Measurements from ENCODE around the gene TMEM131L.

Gene TMEM131L

GRCh38 chr4:153529646-153530045, 63.5 kb downstream of the TMEM131L start:
- Histone ChIP-seq H3K27me3 (ENCODE audit: control insufficient read depth in 1 of 2, insufficient read depth in 2 of 2, low read length in 2 of 2) (no peaks in the 10 kb centered on the region), H3K4me3 (ENCODE audit: low read depth in 1 of 2, low read length in 2 of 2) (no peak overlapping the region), H3K27ac (ENCODE audit: low read depth, low read length) (no peak overlapping the region), H3K36me3 (ENCODE audit: control insufficient read depth in 1 of 2, insufficient read depth in 2 of 2, low read length in 2 of 2) (no peaks in the 10 kb centered on the region), H3K9ac (ENCODE audit: low read depth in 1 of 2, low read length in 2 of 2) (no peak overlapping the region), H3K9me3 (ENCODE audit: control insufficient read depth in 1 of 2, low read length in 2 of 2) (no peaks in the 10 kb centered on the region), H3K4me1 (ENCODE audit: control insufficient read depth in 1 of 2, insufficient read depth in 2 of 2, low read length in 2 of 2) (peaks cover 4 to 25% of the 10 kb centered on the region in 2 donors)

GRCh38 chr4:153530284-153530999, 64.3 kb downstream of the TMEM131L start:
- no peaks in the 10 kb centered on the region for H3K9me3 ChIP-seq (ENCODE audit: control insufficient read depth in 1 of 2, low read length in 2 of 2)
- no peaks in the 10 kb centered on the region for H3K27me3 ChIP-seq (ENCODE audit: control insufficient read depth in 1 of 2, insufficient read depth in 2 of 2, low read length in 2 of 2)
- peaks cover 4 to 23% of the 10 kb centered on the region in 2 donors for H3K4me1 ChIP-seq (ENCODE audit: control insufficient read depth in 1 of 2, insufficient read depth in 2 of 2, low read length in 2 of 2)
- H3K36me3 ChIP-seq (ENCODE audit: control insufficient read depth in 1 of 2, insufficient read depth in 2 of 2, low read length in 2 of 2) = no peaks in the 10 kb centered on the region
- H3K9ac ChIP-seq (ENCODE audit: low read depth in 1 of 2, low read length in 2 of 2) = no peak overlapping the region
- no peak overlapping the region for H3K4me3 ChIP-seq (ENCODE audit: low read depth in 1 of 2, low read length in 2 of 2)
- H3K27ac ChIP-seq (ENCODE audit: low read depth, low read length) = no peak overlapping the region

- no peaks in the 10 kb centered on the region for H3K9me3 ChIP-seq (ENCODE audit: control insufficient read depth in 1 of 2, low read length in 2 of 2)
- no peak overlapping the region for H3K27ac ChIP-seq (ENCODE audit: low read depth, low read length)
- H3K27me3 ChIP-seq (ENCODE audit: control insufficient read depth in 1 of 2, insufficient read depth in 2 of 2, low read length in 2 of 2) = no peaks in the 10 kb centered on the region
- no peaks in the 10 kb centered on the region for H3K36me3 ChIP-seq (ENCODE audit: control insufficient read depth in 1 of 2, insufficient read depth in 2 of 2, low read length in 2 of 2)
- H3K9ac ChIP-seq (ENCODE audit: low read depth in 1 of 2, low read length in 2 of 2) = no peak overlapping the region
- peaks cover 9 to 26% of the 10 kb centered on the region in 2 donors for H3K4me1 ChIP-seq (ENCODE audit: control insufficient read depth in 1 of 2, insufficient read depth in 2 of 2, low read length in 2 of 2)
- no peak overlapping the region for H3K4me3 ChIP-seq (ENCODE audit: low read depth in 1 of 2, low read length in 2 of 2)
Measured at GRCh38 chr4:153531000-153531358, 64.8 kb downstream of the TMEM131L start.

- H3K27me3 ChIP-seq (ENCODE audit: control insufficient read depth in 1 of 2, insufficient read depth in 2 of 2, low read length in 2 of 2) = no peaks in the 10 kb centered on the region
- H3K9ac ChIP-seq (ENCODE audit: low read depth in 1 of 2, low read length in 2 of 2) = no peak overlapping the region
- no peak overlapping the region for H3K4me3 ChIP-seq (ENCODE audit: low read depth in 1 of 2, low read length in 2 of 2)
- no peaks in the 10 kb centered on the region for H3K36me3 ChIP-seq (ENCODE audit: control insufficient read depth in 1 of 2, insufficient read depth in 2 of 2, low read length in 2 of 2)
- peaks cover 10 to 28% of the 10 kb centered on the region in 2 donors for H3K4me1 ChIP-seq (ENCODE audit: control insufficient read depth in 1 of 2, insufficient read depth in 2 of 2, low read length in 2 of 2)
- H3K27ac ChIP-seq (ENCODE audit: low read depth, low read length) = no peak overlapping the region
- H3K9me3 ChIP-seq (ENCODE audit: control insufficient read depth in 1 of 2, low read length in 2 of 2) = no peaks in the 10 kb centered on the region
Measured at GRCh38 chr4:153531976-153532626, 65.9 kb downstream of the TMEM131L start.

GRCh38 chr4:153532636-153533035, 66.5 kb downstream of the TMEM131L start:
- no peaks in the 10 kb centered on the region for H3K9me3 ChIP-seq (ENCODE audit: control insufficient read depth in 1 of 2, low read length in 2 of 2)
- no peaks in the 10 kb centered on the region for H3K36me3 ChIP-seq (ENCODE audit: control insufficient read depth in 1 of 2, insufficient read depth in 2 of 2, low read length in 2 of 2)
- no peak overlapping the region for H3K9ac ChIP-seq (ENCODE audit: low read depth in 1 of 2, low read length in 2 of 2)
- H3K27me3 ChIP-seq (ENCODE audit: control insufficient read depth in 1 of 2, insufficient read depth in 2 of 2, low read length in 2 of 2) = no peaks in the 10 kb centered on the region
- no peak overlapping the region for H3K4me3 ChIP-seq (ENCODE audit: low read depth in 1 of 2, low read length in 2 of 2)
- H3K4me1 ChIP-seq (ENCODE audit: control insufficient read depth in 1 of 2, insufficient read depth in 2 of 2, low read length in 2 of 2) = peaks cover 10 to 28% of the 10 kb centered on the region in 2 donors
- H3K27ac ChIP-seq (ENCODE audit: low read depth, low read length) = no peak overlapping the region

GRCh38 chr4:153533387-153533786, 67.2 kb downstream of the TMEM131L start:
- Histone ChIP-seq H3K27me3 (ENCODE audit: control insufficient read depth in 1 of 2, insufficient read depth in 2 of 2, low read length in 2 of 2) (no peaks in the 10 kb centered on the region), H3K4me1 (ENCODE audit: control insufficient read depth in 1 of 2, insufficient read depth in 2 of 2, low read length in 2 of 2) (peaks cover 10 to 28% of the 10 kb centered on the region in 2 donors), H3K4me3 (ENCODE audit: low read depth in 1 of 2, low read length in 2 of 2) (no peak overlapping the region), H3K9ac (ENCODE audit: low read depth in 1 of 2, low read length in 2 of 2) (no peak overlapping the region), H3K9me3 (ENCODE audit: control insufficient read depth in 1 of 2, low read length in 2 of 2) (no peaks in the 10 kb centered on the region), H3K27ac (ENCODE audit: low read depth, low read length) (no peak overlapping the region), H3K36me3 (ENCODE audit: control insufficient read depth in 1 of 2, insufficient read depth in 2 of 2, low read length in 2 of 2) (no peaks in the 10 kb centered on the region)

DNA sequence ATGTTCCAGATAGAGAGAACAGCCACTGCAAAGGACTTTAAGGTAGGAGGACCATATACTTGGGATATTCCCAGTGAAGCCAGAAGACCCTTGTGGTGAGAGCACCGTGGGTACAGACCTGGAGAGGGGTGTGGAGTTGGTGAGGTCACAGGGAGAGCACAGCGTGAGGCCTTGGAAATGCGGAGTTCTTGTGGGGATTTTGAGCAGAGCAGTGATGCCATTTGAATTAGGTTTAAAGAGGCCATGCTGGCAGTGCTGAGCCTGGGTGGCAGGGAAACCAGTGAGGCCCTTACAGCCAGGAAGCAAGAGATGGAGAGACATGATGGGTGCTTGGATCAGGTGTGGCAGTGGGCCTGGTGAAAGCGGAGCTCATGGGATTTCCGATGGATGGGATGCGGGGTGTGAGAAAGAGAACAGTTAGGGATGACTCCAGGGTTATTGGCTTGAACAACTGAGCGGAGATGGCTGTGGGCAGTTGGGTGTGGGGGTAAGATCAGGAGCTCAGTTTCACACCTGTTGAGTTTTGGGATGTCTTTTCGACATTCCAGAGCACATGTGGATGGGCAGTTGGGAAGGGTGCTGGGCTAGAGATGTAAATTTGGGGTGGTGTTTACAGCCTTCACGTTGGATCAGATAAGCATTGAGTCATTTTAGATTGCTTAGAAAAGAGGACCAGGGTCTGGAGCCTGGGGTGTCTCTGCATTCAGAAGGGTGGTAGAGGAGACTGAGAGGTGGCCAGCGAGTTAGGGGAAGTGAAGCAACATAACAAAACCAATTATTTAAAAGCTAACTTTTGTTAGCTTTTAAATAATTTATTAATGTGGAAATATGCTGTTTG, 68.9 kb downstream of the TMEM131L start:
- Histone ChIP-seq H3K27ac (ENCODE audit: low read depth, low read length) (no peak overlapping the region), H3K9me3 (ENCODE audit: control insufficient read depth in 1 of 2, low read length in 2 of 2) (no peaks in the 10 kb centered on the region), H3K36me3 (ENCODE audit: control insufficient read depth in 1 of 2, insufficient read depth in 2 of 2, low read length in 2 of 2) (no peaks in the 10 kb centered on the region), H3K9ac (ENCODE audit: low read depth in 1 of 2, low read length in 2 of 2) (no peak overlapping the region), H3K27me3 (ENCODE audit: control insufficient read depth in 1 of 2, insufficient read depth in 2 of 2, low read length in 2 of 2) (no peaks in the 10 kb centered on the region), H3K4me1 (ENCODE audit: control insufficient read depth in 1 of 2, insufficient read depth in 2 of 2, low read length in 2 of 2) (peaks cover 10 to 16% of the 10 kb centered on the region in 2 donors), H3K4me3 (ENCODE audit: low read depth in 1 of 2, low read length in 2 of 2) (no peak overlapping the region)

- H3K9ac ChIP-seq (ENCODE audit: low read depth in 1 of 2, low read length in 2 of 2) = no peak overlapping the region
- no peak overlapping the region for H3K27ac ChIP-seq (ENCODE audit: low read depth, low read length)
- H3K36me3 ChIP-seq (ENCODE audit: control insufficient read depth in 1 of 2, insufficient read depth in 2 of 2, low read length in 2 of 2) = no peaks in the 10 kb centered on the region
- H3K4me3 ChIP-seq (ENCODE audit: low read depth in 1 of 2, low read length in 2 of 2) = no peak overlapping the region
- no peaks in the 10 kb centered on the region for H3K9me3 ChIP-seq (ENCODE audit: control insufficient read depth in 1 of 2, low read length in 2 of 2)
- no peaks in the 10 kb centered on the region for H3K27me3 ChIP-seq (ENCODE audit: control insufficient read depth in 1 of 2, insufficient read depth in 2 of 2, low read length in 2 of 2)
- peaks cover 7 to 10% of the 10 kb centered on the region in 2 donors for H3K4me1 ChIP-seq (ENCODE audit: control insufficient read depth in 1 of 2, insufficient read depth in 2 of 2, low read length in 2 of 2)
Measured at GRCh38 chr4:153535772-153536513, 69.8 kb downstream of the TMEM131L start.

- Histone ChIP-seq H3K4me3 (ENCODE audit: low read depth in 1 of 2, low read length in 2 of 2) (no peak overlapping the region), H3K4me1 (ENCODE audit: control insufficient read depth in 1 of 2, insufficient read depth in 2 of 2, low read length in 2 of 2) (peaks cover 5 to 6% of the 10 kb centered on the region in 2 donors), H3K27ac (ENCODE audit: low read depth, low read length) (no peak overlapping the region), H3K9ac (ENCODE audit: low read depth in 1 of 2, low read length in 2 of 2) (no peak overlapping the region), H3K27me3 (ENCODE audit: control insufficient read depth in 1 of 2, insufficient read depth in 2 of 2, low read length in 2 of 2) (no peaks in the 10 kb centered on the region), H3K36me3 (ENCODE audit: control insufficient read depth in 1 of 2, insufficient read depth in 2 of 2, low read length in 2 of 2) (no peaks in the 10 kb centered on the region), H3K9me3 (ENCODE audit: control insufficient read depth in 1 of 2, low read length in 2 of 2) (no peaks in the 10 kb centered on the region)
Measured at GRCh38 chr4:153537493-153537960, 71.4 kb downstream of the TMEM131L start.
